ENCODE results near the gene B3GNT2.
"Not testable (repeated sequence)": the region's sequence is repeated elsewhere in the genome, so short reads cannot be mapped to it uniquely, and the experiment has no call there.

B3GNT2 gene

GRCh38 chr2:62186156-62186905, 9.6 kb upstream of the B3GNT2 start:
- no peak for DNase-seq

- DNase-seq: no peak
Observed at GRCh38 chr2:62187246-62187645, 8.7 kb upstream of the B3GNT2 start.

DNA sequence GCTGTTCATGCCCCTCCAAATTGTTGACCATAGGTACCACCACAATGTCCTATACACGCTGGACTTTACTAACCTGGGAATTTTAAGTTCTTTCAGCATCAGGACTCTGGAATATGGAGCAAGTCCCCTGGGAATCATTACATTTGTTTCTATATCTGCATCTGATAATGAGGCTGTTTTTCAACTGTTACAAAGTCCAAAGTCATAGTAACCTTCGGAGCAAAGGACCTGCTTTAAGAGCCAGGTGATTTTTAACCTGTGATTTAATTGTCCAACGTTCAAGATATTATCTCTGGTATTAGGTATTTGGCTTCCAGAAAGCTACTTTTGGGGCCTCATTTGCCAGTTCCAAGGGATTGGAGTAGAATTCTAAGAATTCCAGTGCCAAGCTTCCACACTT, 7.5 kb upstream of the B3GNT2 start:
- DNase-seq: no peak

DNA sequence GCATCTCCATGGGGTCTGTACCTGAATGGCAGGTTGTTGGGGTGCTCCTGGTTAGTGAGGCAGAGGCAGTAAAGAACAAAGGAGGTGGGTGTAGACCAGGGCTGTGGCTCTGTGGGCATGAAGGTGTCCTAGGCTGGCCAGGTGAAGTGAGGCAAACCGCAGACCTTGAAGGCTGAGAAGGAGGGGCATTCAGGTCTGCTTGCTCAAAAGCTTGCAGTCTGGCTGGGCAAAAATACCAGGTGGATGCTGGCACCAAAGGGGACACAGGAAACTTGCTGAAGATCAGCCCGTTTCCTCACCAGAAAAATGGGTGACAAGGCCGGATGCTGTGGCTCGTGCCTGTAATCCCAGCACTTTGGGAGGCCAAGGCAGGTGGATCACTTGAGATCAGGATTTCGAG, 6.7 kb upstream of the B3GNT2 start:
- DNase-seq: no peak

DNA sequence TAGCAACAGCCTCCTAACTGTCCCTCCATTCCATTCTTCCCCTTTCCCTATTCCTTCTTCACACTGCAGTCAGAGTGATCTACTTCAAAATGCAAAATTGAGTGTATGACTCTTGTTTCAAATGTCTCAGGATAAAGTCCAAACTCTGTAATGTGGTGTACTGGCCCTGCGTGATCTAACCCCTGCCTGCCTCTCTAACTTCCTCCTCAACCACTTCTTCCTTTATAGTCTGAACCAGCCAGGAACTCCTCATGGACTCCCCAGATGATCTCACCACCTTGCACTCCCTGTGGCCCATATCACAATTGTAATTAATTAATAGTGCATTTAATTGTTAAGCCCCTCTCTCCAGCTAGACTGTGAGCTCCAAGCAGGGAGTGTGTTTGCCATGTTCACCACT, 3.1 kb upstream of the B3GNT2 start:
- DNase-seq: no peak

- DNase-seq: no peak
Observed at GRCh38 chr2:62194558-62195420, 1.1 kb upstream of the B3GNT2 start.

DNA sequence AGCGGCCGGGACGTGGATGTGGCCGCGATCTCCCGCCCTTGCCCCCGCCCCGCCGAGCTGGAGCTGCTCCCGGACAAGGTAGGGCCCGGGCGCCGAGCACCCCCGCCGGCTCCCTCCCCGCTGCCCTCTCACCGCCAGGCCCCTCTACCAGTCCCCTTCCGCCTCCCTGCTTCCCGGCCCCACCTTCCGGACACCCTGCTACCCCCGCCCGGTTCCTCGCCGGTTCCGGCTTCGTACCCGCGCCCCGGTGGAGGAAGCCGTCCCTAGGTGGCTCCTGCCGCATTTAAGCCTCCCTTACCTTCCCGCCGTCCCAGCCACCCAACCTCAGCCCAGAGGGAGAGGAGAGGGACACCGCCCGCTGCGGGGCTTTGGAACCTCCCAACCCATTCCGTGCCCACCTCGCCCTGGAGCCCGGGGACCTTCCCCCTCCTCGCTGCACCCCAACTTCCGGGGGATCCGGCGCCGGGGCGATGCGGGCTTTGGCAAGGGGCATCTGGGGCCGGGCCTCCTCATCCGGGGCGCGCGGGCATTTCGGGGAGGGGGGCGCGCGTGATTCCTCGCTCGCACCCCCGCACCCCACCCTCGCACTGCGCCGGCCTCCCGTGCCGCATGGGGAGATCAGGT, 475 bp downstream of the B3GNT2 start:
- no peak for DNase-seq

DNA sequence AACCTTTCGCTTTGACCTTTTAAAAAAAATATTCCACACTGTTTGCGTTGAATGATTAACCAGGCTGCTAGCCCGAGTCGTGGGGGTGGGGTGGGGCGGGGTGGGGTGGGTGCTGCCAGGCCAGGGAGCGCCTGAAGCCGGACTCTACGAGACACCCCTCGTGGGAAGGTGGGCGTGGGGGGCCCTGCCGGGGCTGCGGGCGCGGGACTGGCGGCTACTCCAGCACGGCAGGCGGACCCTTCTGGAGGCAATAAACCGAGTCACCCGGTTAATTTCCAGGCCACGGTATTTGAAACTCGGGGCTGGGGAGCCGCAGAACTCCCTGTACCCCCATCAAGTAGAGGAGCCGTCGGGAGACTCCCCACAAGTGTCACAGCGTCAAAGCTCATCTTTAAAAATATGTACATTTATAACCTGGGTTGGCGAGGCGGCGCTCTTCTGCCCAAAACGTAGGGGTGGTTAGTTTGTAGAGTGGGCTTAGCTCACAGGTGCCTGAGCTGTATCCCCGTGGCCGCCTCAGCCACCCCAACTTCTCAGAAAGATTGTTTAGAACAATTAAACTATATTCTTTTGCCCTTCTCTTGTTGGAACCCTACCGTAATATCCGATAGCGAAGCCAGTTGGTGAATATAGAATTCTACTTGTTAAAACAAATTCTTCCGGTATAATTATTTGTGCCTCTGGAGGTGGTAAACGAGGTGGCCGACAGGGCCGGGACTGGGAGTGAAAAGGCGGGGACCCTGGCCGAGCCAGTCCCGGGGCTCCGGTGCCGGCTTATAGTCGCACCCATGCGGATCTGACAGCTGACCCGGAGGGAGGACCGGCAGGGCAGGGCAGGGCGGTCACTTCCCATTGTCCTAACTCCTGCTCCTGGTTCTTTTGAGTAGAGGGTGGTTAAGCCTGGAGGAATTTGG, 1.4 kb downstream of the B3GNT2 start:
- no peak for DNase-seq

GRCh38 chr2:62197925-62198633, 2.2 kb downstream of the B3GNT2 start:
- no peak for DNase-seq

GRCh38 chr2:62198854-62199253, 2.9 kb downstream of the B3GNT2 start:
- not testable (repeated sequence) for DNase-seq

- no peak for DNase-seq
Observed at GRCh38 chr2:62199392-62200125, 3.6 kb downstream of the B3GNT2 start.

DNA sequence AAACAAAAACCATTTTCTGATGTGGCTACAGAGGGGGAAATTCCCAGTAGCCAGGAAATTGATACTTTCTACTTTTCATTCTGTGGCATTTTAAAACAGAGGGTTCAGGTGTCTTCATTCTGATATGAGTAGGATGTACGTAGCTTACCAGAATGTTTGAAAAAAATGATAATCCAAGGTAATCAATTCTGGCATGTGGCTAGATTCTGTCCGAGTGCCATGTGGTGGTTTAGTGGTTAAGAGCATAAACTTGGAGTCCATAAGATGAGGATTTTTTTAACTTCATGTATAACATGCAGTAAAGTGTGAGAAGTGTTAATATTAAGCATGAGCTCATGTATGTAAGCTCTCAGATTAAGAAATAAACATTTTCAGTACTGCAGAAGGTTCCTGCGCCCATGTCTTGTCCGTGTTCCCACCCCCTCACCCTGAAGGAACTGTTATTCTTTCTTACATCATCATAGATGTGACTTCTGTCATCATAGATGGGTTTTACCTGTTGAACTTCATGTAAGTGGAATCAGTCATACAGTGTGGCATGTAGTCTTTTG, 4.5 kb downstream of the B3GNT2 start:
- DNase-seq: no peak

GRCh38 chr2:62200868-62201267, 5.0 kb downstream of the B3GNT2 start:
- DNase-seq: no peak

- DNase-seq: no peak
Observed at GRCh38 chr2:62201307-62201706, 5.4 kb downstream of the B3GNT2 start.

GRCh38 chr2:62202019-62202722, 6.3 kb downstream of the B3GNT2 start:
- no peak for DNase-seq

DNA sequence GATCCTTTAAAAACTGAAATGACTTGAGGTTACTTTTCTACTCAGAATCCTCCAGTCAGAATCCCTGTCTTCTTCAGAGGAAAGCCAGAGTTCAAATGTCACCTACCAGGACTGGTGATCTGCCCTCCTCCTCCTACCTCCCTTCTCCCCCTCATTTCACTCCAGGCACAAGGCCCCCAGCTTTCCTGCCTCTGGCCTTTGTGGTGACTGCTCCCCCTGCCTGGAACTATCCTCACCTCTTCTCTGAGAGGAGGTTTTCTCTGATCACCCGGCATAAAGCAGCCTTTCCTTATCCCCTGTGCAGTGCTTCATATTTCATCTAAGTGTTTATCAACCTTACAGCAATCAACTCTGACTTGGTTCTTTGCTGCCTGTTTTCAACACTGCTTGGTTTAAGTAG, 6.8 kb downstream of the B3GNT2 start:
- no peak for DNase-seq

GRCh38 chr2:62203459-62203858, 7.5 kb downstream of the B3GNT2 start:
- no peak for DNase-seq

- no peak for DNase-seq
Observed at GRCh38 chr2:62204998-62205496, 9.1 kb downstream of the B3GNT2 start.

DNA sequence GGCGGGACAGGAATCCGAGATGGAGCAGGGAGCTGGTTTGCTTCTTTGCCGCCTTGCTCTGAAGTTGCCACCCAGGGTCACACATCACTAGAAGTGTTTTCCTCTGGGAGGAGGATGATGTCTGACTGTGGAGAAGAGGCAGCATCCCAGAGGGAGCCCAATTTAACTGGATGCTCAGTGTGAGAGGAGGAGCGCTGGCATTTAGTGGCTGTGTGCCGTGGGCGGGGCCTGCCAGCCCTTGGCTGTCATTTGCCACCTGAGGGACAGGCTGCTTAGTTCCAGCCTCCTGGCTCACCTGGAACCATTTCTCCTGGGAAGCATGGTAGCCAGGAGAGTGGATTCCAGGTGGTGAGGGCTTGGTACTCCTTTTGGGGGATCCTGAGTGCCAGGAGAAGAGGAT, 9.6 kb downstream of the B3GNT2 start:
- DNase-seq: no peak

DNA sequence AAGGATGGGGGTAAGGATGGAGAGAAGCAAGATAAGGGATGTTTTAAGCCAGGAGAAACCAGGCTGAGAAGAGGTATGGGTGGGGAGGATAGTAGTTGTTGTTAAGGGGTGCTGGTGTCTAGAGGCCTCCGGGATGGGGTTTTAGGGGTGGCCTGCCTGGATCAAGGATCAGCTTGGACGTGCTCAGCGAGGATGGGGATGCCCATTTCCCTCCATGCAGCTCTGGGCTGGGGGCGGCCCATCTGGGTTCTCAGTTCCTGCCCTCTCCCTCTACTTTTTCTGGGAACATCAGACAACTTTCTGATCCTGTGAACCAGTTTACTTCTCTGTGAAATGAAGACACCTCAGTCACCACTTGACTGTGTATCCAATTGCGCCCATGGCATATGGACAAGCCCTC, 10.1 kb downstream of the B3GNT2 start:
- no peak for DNase-seq

Data from NCI-H1694 (cell line).